Activated T-cell treated with anti-CD3 and anti-CD28 coated beads, Interleukin-2, amount 50 U/mL, for 72 hours (primary cell): ENCODE measurements around the gene ERC1. TPM values are rescaled to one million over a fixed set of nuclear protein-coding genes. Genes with fewer than 3 reads are reported as not detected.

Source experiments
- ATAC-seq, 2 donors: fragments of 150-1000 bp; cut with Tn5 transposase; replicated peaks in 1 of 2; 2 replicates each; pipeline ENCODE4 v1.10.0; 2021; ENCODE audit warnings: moderate library complexity in 2 of 2, mild to moderate bottlenecking in 1 of 2
- DNase-seq, 2 donors: peaks; one replicate each; pipeline ENCODE4 v3.0.0; 2021 to 2022; ENCODE audit warnings: mixed read lengths in 1 of 2
- H3K27ac Mint-ChIP-seq: one replicate; pipeline ENCODE4 v1.8.0; 2022; ENCODE audit warnings: mild to moderate bottlenecking, moderate library complexity, mixed read lengths
- H3K27me3 Mint-ChIP-seq: one replicate; pipeline ENCODE4 v1.8.0; 2022; ENCODE audit warnings: low read depth, mixed read lengths
- H3K36me3 Mint-ChIP-seq, 2 donors: one replicate each; pipeline ENCODE4 v1.8.0; 2022; ENCODE audit warnings: mixed read lengths in 2 of 2, mild to moderate bottlenecking in 1 of 2; ENCODE audit not compliant: insufficient read depth in 2 of 2
- H3K4me1 Mint-ChIP-seq: one replicate; pipeline ENCODE4 v1.8.0; 2022; ENCODE audit warnings: low read depth, mixed read lengths
- H3K4me3 Mint-ChIP-seq, 2 donors: one replicate each; pipeline ENCODE4 v1.8.0; 2022; ENCODE audit warnings: mild to moderate bottlenecking in 2 of 2, mixed read lengths in 2 of 2, moderate library complexity in 2 of 2
- H3K9me3 Mint-ChIP-seq, 2 donors: one replicate each; pipeline ENCODE4 v1.8.0; 2022; ENCODE audit warnings: mixed read lengths in 2 of 2
- total RNA-seq, 2 donors: library from RNA; stranded (reverse); gene quantifications; one replicate each; pipeline ENCODE4 v1.2.3, GENCODE V29; 2022

ERC1 gene
- total RNA-seq, 2 donors from 2014 or later = 27.5 to 28.9 TPM

DNA sequence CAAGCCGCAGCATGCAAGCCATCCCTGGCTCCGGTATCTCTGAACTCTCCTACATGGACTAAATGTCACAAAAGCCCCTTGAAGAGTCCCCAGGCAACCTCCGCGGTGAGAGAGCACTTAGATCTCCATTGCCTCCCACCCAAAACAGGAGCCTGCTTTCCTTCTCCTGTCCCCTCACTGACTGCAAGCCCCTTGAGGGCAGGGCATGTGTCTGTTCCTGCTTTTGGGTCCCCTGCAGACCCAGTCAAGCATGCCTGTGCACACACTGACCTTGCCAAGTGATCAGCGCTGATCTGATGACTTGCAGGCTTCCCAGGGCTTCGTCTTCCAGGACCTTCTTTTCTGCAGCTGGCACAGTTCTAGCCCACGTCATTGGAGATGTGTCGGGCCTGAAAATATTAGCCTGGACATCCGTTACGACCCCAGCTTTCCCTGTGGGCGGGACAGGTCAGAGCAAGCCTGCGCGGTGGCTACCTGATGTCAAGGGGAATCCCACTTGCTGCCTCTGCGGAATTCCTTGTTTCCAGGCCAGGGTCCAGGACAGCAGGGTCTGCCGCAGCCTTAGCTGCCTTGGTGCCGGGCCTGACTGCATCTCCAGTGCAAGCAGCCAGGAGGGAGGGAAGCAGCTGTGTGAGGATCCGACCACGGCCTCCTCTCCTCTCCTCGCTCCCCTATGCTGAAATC, 510.8 kb downstream of the ERC1 start:
- Mint-ChIP-seq H3K9me3 (no peaks in the 10 kb centered on the region), H3K36me3 (no peaks in the 10 kb centered on the region), H3K27ac (no peak overlapping the region), H3K4me1 (peaks cover 11% of the 10 kb centered on the region), H3K4me3 (no peak overlapping the region), H3K27me3 (peaks cover 44% of the 10 kb centered on the region)
- DNase-seq = no peak
- ATAC-seq = no peak

DNA sequence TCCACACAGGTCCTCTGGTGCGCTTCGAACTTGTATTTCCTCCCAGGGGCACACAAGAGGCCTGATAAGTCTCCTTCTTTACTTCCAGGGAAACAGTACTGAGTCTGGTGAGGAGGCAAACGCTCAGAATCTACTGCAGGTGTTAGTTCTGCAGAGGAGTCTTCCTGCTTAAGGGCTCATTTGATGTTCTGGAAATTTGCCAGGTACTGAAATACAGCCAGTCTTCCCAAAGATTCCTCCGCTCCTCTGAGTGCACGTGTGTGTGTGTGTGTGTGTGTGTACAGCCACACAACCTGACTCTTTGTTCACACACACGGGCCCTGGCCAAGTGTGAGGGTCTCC, 511.3 kb downstream of the ERC1 start:
- ATAC-seq (no peak), DNase-seq (no peak)
- Mint-ChIP-seq H3K27ac (no peak overlapping the region), H3K4me1 (peaks cover 11% of the 10 kb centered on the region), H3K9me3 (no peaks in the 10 kb centered on the region), H3K27me3 (peaks cover 45% of the 10 kb centered on the region), H3K36me3 (no peaks in the 10 kb centered on the region), H3K4me3 (no peak overlapping the region)

DNA sequence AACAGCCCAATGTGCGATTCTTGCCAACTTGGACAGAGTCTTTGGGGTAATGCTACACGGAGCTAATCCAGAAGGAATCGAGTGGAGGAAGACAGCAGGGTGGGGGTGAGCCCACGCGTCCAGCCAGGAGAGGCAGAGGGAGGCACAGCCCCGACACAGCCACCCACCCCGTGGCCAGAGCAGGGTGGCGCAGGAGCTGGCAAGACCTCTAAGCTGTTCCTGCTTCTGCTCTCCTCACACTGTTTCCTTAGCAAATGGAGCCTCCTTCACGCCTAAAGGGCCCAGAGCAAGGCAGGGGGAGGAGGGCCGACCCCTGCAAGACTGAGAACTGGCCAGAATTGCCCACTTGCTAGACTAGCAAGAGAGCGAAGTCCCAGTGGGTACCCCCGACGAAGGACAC, 511.8 kb downstream of the ERC1 start:
- no peak overlapping the region for H3K27ac Mint-ChIP-seq
- peaks cover 45% of the 10 kb centered on the region for H3K27me3 Mint-ChIP-seq
- no peak for ATAC-seq
- peaks cover 11% of the 10 kb centered on the region for H3K4me1 Mint-ChIP-seq
- H3K36me3 Mint-ChIP-seq = no peaks in the 10 kb centered on the region
- no peak overlapping the region for H3K4me3 Mint-ChIP-seq
- DNase-seq = no peak
- no peaks in the 10 kb centered on the region for H3K9me3 Mint-ChIP-seq

DNA sequence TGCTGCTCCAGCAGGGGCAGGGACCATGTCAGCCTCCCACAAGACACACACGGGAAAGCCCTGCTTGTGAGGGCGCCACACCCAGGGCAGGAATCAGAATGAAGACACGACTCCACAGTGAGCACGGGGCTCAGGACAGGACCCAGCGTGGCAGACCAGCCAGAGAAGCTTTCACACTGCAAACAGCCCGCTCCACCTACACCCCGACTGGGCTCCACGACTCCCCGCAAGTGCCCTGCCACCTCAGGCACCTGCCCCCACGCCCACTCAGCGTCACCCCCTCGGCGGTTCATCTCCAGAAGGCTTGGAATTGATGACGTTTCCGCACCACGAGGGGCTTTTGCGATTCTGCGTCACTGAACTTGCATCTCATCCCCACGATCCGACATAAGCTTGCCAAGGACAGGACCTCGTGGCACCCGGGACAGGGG, 512.3 kb downstream of the ERC1 start:
- no peak for ATAC-seq
- no peak overlapping the region for H3K4me3 Mint-ChIP-seq
- H3K27me3 Mint-ChIP-seq = peaks cover 45% of the 10 kb centered on the region
- no peaks in the 10 kb centered on the region for H3K36me3 Mint-ChIP-seq
- H3K27ac Mint-ChIP-seq = no peak overlapping the region
- H3K4me1 Mint-ChIP-seq = peaks cover 11% of the 10 kb centered on the region
- no peak for DNase-seq
- H3K9me3 Mint-ChIP-seq = no peaks in the 10 kb centered on the region

DNA sequence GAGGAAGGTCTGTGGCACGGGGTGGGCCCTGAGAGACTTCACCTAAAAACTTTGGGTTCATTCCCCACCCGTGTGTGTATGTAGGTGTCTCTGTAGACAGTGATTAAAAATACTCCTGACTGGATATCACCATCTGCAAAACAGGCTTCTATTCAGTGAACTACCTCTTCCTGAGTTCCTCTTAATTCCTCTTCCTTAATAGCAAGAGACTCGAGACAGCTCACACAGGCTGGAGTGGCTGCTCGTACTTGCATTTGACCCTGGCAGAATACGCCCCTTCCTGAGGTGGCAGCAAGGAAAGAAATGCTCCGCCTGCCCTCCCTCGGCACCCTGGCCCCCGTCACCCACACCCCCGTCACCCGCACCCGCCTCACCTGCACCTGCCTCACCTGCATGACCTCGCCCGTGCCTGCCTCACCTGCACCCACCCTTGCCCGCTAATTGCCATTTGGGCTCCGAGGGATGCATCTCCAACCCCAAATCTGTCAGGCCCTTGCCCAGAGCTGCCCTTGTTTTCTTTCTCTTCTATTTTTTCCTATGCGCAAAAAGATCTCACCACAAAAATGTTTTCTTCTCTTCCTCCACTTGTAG, 513.4 kb downstream of the ERC1 start:
- no peaks in the 10 kb centered on the region for H3K36me3 Mint-ChIP-seq
- H3K27ac Mint-ChIP-seq = peak overlapping the region; percentile 61
- H3K9me3 Mint-ChIP-seq = no peaks in the 10 kb centered on the region
- ATAC-seq = peak in 1 of 2 donors; percentile 26
- no peak for DNase-seq
- H3K4me1 Mint-ChIP-seq = peaks cover 11% of the 10 kb centered on the region
- peak overlapping the region; percentile 63 to 76 for H3K4me3 Mint-ChIP-seq
- peaks cover 45% of the 10 kb centered on the region for H3K27me3 Mint-ChIP-seq

- H3K9me3 Mint-ChIP-seq = no peaks in the 10 kb centered on the region
- no peaks in the 10 kb centered on the region for H3K36me3 Mint-ChIP-seq
- peak overlapping the region; percentile 61 for H3K27ac Mint-ChIP-seq
- peaks cover 45% of the 10 kb centered on the region for H3K27me3 Mint-ChIP-seq
- H3K4me3 Mint-ChIP-seq = peak overlapping the region; percentile 63 to 76
- DNase-seq (no peak), ATAC-seq (peak in 1 of 2 donors; percentile 18)
- peaks cover 11% of the 10 kb centered on the region for H3K4me1 Mint-ChIP-seq
Observed at GRCh38 chr12:1504895-1505311, 513.9 kb downstream of the ERC1 start.

DNA sequence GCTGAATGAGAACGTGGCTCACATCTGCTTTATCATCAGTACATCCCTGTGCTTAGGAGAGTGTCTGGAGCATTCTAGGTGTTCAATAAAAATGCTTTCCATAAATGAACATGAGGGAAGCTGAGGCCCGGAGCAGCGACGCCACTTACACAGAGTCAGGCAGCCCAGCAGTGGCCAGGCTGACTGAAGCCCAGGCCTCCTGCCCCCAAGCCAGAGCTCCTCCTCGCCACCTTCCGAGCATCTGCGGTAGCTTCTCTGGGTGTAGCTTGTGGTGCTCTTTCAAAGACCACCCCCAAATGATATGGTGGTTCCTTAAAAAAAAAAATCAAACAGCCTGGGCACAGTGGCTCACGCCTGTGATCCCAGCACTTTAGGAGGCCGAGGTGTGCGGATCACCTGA, 514.6 kb downstream of the ERC1 start:
- H3K36me3 Mint-ChIP-seq = no peaks in the 10 kb centered on the region
- H3K27ac Mint-ChIP-seq = no peak overlapping the region
- peaks cover 11% of the 10 kb centered on the region for H3K4me1 Mint-ChIP-seq
- ATAC-seq = no peak
- H3K27me3 Mint-ChIP-seq = peaks cover 45% of the 10 kb centered on the region
- H3K9me3 Mint-ChIP-seq = no peaks in the 10 kb centered on the region
- H3K4me3 Mint-ChIP-seq = no peak overlapping the region
- DNase-seq = no peak

GRCh38 chr12:1507308-1507707, 516.3 kb downstream of the ERC1 start:
- Mint-ChIP-seq H3K36me3 (no peaks in the 10 kb centered on the region), H3K27ac (no peak overlapping the region), H3K27me3 (peaks cover 41% of the 10 kb centered on the region), H3K4me1 (peaks cover 11% of the 10 kb centered on the region), H3K4me3 (no peak overlapping the region), H3K9me3 (no peaks in the 10 kb centered on the region)
- no peak for DNase-seq
- no peak for ATAC-seq

DNA sequence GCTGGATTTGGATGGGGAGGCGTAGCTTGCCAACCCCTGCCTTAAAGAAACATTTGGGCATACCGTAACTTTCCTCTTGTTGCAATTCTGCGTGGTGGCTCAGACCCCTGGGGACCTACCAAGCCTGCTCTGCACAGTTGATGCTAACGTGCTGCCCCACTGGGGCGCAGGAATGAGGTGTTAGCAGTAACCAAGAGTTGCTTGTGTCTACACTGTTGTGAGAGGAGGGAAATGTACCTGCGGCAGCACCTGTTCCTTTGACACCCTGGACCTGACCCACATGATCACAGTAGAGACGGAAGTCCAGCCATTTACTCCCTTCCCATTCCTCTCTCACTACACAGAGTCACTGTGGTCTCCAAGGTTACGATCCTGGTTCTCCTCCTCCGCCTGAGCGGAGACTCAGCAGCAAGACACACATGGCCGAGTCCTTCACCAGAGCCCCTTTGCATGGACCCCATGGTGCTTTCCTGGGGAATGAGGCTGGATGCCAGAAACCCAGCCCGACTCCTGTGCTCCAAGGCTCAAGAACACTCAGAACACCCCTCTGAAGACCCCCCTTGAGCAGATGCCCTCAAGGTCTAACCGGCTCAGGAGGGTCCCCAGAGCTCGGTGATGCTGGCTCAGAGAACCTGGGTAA, 518.5 kb downstream of the ERC1 start:
- H3K36me3 Mint-ChIP-seq = no peaks in the 10 kb centered on the region
- H3K9me3 Mint-ChIP-seq = no peaks in the 10 kb centered on the region
- H3K4me1 Mint-ChIP-seq = peaks cover 4% of the 10 kb centered on the region
- no peak for DNase-seq
- ATAC-seq = no peak
- no peak overlapping the region for H3K4me3 Mint-ChIP-seq
- H3K27ac Mint-ChIP-seq = no peak overlapping the region
- H3K27me3 Mint-ChIP-seq = peaks cover 22% of the 10 kb centered on the region

DNA sequence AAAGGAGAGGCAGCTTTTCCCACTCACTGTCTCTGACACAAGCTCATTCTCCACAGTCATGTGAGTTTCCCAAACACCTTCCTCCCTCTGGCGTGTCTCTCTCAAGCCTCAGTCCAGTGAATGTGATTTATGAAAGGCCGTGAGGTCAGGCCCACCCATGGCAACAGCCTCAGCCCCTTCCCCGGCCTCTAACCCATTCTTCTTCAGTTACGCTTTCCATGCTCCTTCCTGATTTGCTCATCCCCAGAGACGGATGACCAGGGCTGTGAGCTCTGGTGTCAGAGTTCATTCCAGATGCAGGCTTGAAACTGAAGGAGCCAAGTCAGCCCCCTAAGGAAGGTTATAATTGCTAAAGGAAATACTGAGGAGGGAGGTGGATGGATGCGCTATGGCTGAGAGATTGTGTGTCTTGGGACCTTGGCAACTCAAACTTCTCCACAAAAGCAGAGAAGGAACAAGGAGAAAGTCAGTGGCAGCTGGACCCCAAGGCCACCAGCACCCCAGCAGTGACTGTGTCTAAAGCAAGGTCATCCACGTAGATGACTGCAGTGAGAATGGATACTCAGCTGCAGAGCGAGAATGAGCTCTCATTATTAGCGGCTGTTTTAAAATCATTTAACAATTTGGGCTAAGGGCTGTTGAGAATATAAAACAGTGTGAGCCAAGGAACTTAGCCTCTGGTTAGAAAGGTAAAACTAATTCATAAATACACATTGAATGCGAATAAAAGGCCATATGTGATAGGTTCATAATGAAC, 519.2 kb downstream of the ERC1 start:
- no peaks in the 10 kb centered on the region for H3K4me1 Mint-ChIP-seq
- no peaks in the 10 kb centered on the region for H3K9me3 Mint-ChIP-seq
- DNase-seq (no peak), ATAC-seq (no peak)
- H3K27ac Mint-ChIP-seq = no peak overlapping the region
- no peak overlapping the region for H3K4me3 Mint-ChIP-seq
- peaks cover 15% of the 10 kb centered on the region for H3K27me3 Mint-ChIP-seq
- H3K36me3 Mint-ChIP-seq = peaks cover 0 to under 1% of the 10 kb centered on the region in 2 donors

DNA sequence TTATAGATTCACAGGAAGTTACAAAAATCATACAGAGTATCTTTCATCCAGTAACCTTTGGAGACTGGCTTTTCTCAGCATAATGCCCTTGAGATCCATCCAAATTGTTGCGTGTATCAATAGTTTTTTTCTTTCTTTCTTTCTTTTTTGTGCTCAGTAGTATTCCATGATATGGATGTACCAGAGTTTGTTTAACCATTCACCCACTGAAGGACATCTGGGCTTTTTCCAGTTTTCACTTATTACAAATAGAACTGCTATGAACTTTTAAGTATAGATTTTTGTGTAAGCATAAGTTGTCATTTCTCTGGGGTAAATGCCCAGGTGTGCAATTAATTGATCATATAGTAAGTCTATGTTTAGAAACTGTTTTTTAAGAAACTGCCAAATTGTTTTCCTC, 524.0 kb downstream of the ERC1 start:
- H3K27me3 Mint-ChIP-seq = peaks cover 18% of the 10 kb centered on the region
- no peak for ATAC-seq

GRCh38 chr12:1515428-1515827, 524.4 kb downstream of the ERC1 start:
- no peak overlapping the region for H3K27ac Mint-ChIP-seq
- peaks cover 0 to 2% of the 10 kb centered on the region in 2 donors for H3K36me3 Mint-ChIP-seq
- ATAC-seq (no peak), DNase-seq (no peak)
- no peaks in the 10 kb centered on the region for H3K4me1 Mint-ChIP-seq
- no peak overlapping the region for H3K4me3 Mint-ChIP-seq
- no peaks in the 10 kb centered on the region for H3K9me3 Mint-ChIP-seq
- peaks cover 18% of the 10 kb centered on the region for H3K27me3 Mint-ChIP-seq

More for the DNA sequence above, 524.0 kb downstream of the ERC1 start:
- Mint-ChIP-seq H3K36me3 (peaks cover 0 to 2% of the 10 kb centered on the region in 2 donors), H3K27ac (no peak overlapping the region), H3K4me3 (no peak overlapping the region), H3K9me3 (no peaks in the 10 kb centered on the region), H3K4me1 (no peaks in the 10 kb centered on the region)
- no peak for DNase-seq

GRCh38 chr12:1517007-1517406, 526.0 kb downstream of the ERC1 start:
- H3K4me3 Mint-ChIP-seq = no peak overlapping the region
- H3K9me3 Mint-ChIP-seq = no peaks in the 10 kb centered on the region
- ATAC-seq (no peak), DNase-seq (peak; percentile 18 to 33)
- peaks cover 0 to 2% of the 10 kb centered on the region in 2 donors for H3K36me3 Mint-ChIP-seq
- H3K27me3 Mint-ChIP-seq = peaks cover 18% of the 10 kb centered on the region
- H3K27ac Mint-ChIP-seq = no peak overlapping the region
- no peaks in the 10 kb centered on the region for H3K4me1 Mint-ChIP-seq
